OCI-LY7 (cell line): ENCODE data around the gene DUOXA1. TPM values are rescaled to one million over a fixed set of nuclear protein-coding genes. Genes with fewer than 3 reads are reported as not detected.

Experiments
- BruUV-seq: library from RNA; stranded (reverse); fragments of 400-500 nt; replicated peaks from 2 replicates; lab custom pipeline; 2021; lab: Mats Ljungman, UMichigan
- CTCF ChIA-PET: fragments of 300-600 bp; sonication (Branson Sonifier 250); formaldehyde crosslinking; loops from one replicate; lab custom pipeline; 2022; ENCODE audit warnings: antibody characterized with exemption; ENCODE audit not compliant: unreplicated experiment; lab: Charles Lee
- POLR2A ChIA-PET: fragments of 300-600 bp; sonication (Branson Sonifier 250); formaldehyde crosslinking; loops from one replicate; lab custom pipeline; 2022; ENCODE audit warnings: antibody characterized with exemption; lab: Charles Lee
- DNase-seq: peaks from one replicate; pipeline ENCODE4 v3.0.0-alpha.2; 2015; ENCODE audit warnings: low spot score
- H2AFZ ChIP-seq: fragments of 200-600 bp; sonication (generic), shearing (Covaris generic); 2 replicates; pipeline ENCODE4 v1.6.1; 2014; ENCODE audit warnings: mild to moderate bottlenecking, antibody characterized with exemption, low read length, moderate library complexity
- H3K27ac ChIP-seq: fragments of 200-600 bp; sonication (generic); 2 replicates; pipeline ENCODE4 v1.5.1; 2014; ENCODE audit warnings: mixed run types, low read depth, mild to moderate bottlenecking, moderate library complexity, low read length, inconsistent platforms; ENCODE audit not compliant: poor library complexity, severe bottlenecking
- H3K36me3 ChIP-seq: fragments of 200-600 bp; sonication (generic); 2 replicates; pipeline ENCODE4 v1.6.1; 2014; ENCODE audit warnings: mild to moderate bottlenecking, antibody characterized with exemption, low read length, moderate library complexity, mixed read lengths; ENCODE audit not compliant: insufficient read depth
- H3K4me1 ChIP-seq: fragments of 200-600 bp; sonication (generic); 2 replicates; pipeline ENCODE4 v1.5.1; 2014; ENCODE audit warnings: mild to moderate bottlenecking, low read length; ENCODE audit not compliant: insufficient read depth, poor library complexity, severe bottlenecking
- H3K4me2 ChIP-seq: fragments of 200-600 bp; sonication (generic); 2 replicates; pipeline ENCODE4 v1.6.1; 2014; ENCODE audit warnings: mild to moderate bottlenecking, low read length
- H3K4me3 ChIP-seq: fragments of 200-600 bp; sonication (generic); 2 replicates; pipeline ENCODE4 v1.5.1; 2014; ENCODE audit warnings: mild to moderate bottlenecking, low read depth, low read length; ENCODE audit not compliant: poor library complexity, severe bottlenecking
- H3K79me2 ChIP-seq: fragments of 200-600 bp; sonication (generic); 2 replicates; pipeline ENCODE4 v1.6.1; 2016; ENCODE audit warnings: low read depth, mild to moderate bottlenecking, low read length, moderate library complexity, mixed read lengths; ENCODE audit not compliant: insufficient read depth
- H3K9me2 ChIP-seq: fragments of 200-600 bp; sonication (generic); 2 replicates; pipeline ENCODE4 v1.6.1; 2016; ENCODE audit warnings: mild to moderate bottlenecking, low read length, mixed read lengths; ENCODE audit not compliant: insufficient read depth
- H3K9me3 ChIP-seq: fragments of 200-600 bp; sonication (generic); 2 replicates; pipeline ENCODE4 v1.6.1; 2014; ENCODE audit warnings: mild to moderate bottlenecking, mixed run types, low read length, mixed read lengths
- H4K20me1 ChIP-seq: fragments of 200-600 bp; sonication (generic); 2 replicates; pipeline ENCODE4 v1.6.1; 2014; ENCODE audit warnings: mild to moderate bottlenecking, antibody characterized with exemption, low read length, moderate library complexity, mixed read lengths; ENCODE audit not compliant: insufficient read depth
- EZH2phosphoT487 ChIP-seq: fragments of 200-600 bp; sonication (generic); IDR thresholded peaks from 2 replicates; pipeline ENCODE4 v1.6.1; 2018; ENCODE audit warnings: low read depth, borderline replicate concordance, mild to moderate bottlenecking, mixed run types, antibody characterized with exemption, low read length, moderate library complexity, mixed read lengths
- intact Hi-C: fragments of 100-400 bp; cut with micrococcal nuclease; formaldehyde crosslinking; loops from one replicate; pipeline ENCODE4 v1.10.0; 2022; ENCODE audit not compliant: unreplicated experiment
- total RNA-seq, 2 experiments: library from RNA; depleted of rRNA in 1 of 2; stranded (reverse); fragments of >200 nt in 1 of 2; shearing (Covaris generic) in 1 of 2; gene quantifications; 2 replicates each; pipeline ENCODE4 v1.2.3, GENCODE V29; 2014 to 2022
- TF ChIP-seq, protein P1 (sequence below): fragments of 200-600 bp; sonication (generic); conservative IDR thresholded peaks from 2 replicates; pipeline ENCODE4 v1.5.1; 2014; ENCODE audit warnings: mild to moderate bottlenecking, antibody characterized with exemption, low read length, moderate library complexity, mixed read lengths

The DUOXA1 gene
- total RNA-seq, 2 experiments from 2014 or later: not detected

DNA sequence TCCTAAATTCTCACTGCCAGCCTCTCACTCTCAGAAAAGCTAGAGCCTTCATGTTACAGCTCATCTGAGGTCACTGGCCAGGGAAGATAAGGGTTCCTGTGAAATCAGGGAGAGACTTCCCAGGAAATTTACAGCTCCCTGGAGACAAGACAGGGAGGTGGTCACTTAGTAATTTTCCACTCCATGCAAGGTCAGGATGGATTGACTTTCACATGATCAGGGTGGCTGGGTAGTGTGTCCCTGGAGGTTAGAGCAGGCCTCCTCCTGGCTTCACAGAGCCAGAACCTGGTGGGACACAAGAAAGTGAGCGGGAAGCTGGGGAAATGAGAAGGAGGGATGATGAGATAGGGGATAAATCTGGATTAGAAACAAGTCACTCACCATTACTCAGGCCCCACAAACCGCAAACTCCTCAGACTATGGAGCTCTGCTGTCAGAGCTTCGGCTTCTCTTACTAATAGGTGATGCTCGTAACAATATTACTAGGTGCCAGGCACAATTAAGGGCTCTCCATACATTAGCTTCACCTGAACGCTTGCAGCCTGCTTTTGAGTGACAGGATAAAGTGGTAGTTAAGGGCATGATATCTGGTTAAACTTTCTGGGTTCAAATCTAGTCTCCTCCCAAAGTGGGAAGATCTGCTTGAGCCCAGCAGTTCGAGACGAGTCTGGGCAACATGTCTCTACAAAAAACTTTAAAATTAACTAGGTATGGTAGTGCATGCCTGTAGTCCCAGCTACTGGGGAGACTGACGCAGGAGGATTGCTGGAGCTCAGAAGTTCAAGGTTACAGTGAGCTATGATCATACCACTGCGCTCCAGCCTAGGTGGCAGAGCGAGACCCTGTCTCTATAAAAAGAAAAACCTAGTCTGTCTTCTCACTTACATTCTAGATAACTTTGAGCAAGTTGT, 40.6 kb downstream of the DUOXA1 start:
- H3K27ac ChIP-seq: no peak overlapping the region
- intact Hi-C loops: no loop called here
- H2AFZ ChIP-seq: no peak overlapping the region
- no peak overlapping the region for H3K4me3 ChIP-seq
- CTCF ChIA-PET: interaction anchor here (0.6 kb wide), 1 partner anchor 355 kb away, joined by 3 read pairs; no protein-coding TSS in a partner anchor
- no TSS peak for BruUV-seq
- H3K36me3 ChIP-seq: no peaks in the 10 kb centered on the region
- no peaks in the 10 kb centered on the region for H4K20me1 ChIP-seq
- no peaks in the 10 kb centered on the region for H3K9me3 ChIP-seq
- no peaks in the 10 kb centered on the region for H3K9me2 ChIP-seq
- no peaks in the 10 kb centered on the region for H3K79me2 ChIP-seq
- H3K4me2 ChIP-seq: no peak overlapping the region
- no peak for TF ChIP-seq EZH2phosphoT487
- TF ChIP-seq, protein P1, sequence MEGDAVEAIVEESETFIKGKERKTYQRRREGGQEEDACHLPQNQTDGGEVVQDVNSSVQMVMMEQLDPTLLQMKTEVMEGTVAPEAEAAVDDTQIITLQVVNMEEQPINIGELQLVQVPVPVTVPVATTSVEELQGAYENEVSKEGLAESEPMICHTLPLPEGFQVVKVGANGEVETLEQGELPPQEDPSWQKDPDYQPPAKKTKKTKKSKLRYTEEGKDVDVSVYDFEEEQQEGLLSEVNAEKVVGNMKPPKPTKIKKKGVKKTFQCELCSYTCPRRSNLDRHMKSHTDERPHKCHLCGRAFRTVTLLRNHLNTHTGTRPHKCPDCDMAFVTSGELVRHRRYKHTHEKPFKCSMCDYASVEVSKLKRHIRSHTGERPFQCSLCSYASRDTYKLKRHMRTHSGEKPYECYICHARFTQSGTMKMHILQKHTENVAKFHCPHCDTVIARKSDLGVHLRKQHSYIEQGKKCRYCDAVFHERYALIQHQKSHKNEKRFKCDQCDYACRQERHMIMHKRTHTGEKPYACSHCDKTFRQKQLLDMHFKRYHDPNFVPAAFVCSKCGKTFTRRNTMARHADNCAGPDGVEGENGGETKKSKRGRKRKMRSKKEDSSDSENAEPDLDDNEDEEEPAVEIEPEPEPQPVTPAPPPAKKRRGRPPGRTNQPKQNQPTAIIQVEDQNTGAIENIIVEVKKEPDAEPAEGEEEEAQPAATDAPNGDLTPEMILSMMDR: no peak
- POLR2A ChIA-PET: interaction anchor here (0.6 kb wide), 1 partner anchor 241 kb away, joined by 3 read pairs; no protein-coding TSS in a partner anchor
- DNase-seq: no peak
- H3K4me1 ChIP-seq: no peaks in the 10 kb centered on the region

DNA sequence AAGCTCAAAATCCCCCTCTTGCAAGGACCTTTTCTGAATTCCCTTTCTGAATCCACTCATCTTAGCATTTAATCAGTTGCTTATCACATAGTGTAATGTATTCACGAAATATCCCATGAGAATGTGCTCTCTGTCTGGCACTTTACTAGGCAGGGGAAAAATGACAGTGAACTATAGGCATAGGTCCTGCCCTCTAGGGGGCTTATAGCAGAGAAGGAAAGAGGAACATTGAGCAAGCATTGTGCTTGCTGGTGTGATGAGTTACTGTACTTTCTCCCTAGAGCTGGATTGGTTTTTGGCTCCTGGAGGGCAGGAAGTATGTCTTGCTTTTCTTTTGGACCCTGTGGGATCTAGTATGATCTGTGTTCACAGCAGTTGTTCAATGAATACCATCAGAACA, 42.2 kb downstream of the DUOXA1 start:
- TF ChIP-seq, protein P1: peak; percentile 45
- no peak for TF ChIP-seq EZH2phosphoT487
- Histone ChIP-seq H2AFZ (no peak overlapping the region), H4K20me1 (no peaks in the 10 kb centered on the region), H3K27ac (no peak overlapping the region), H3K9me2 (no peaks in the 10 kb centered on the region), H3K4me1 (no peaks in the 10 kb centered on the region), H3K79me2 (no peaks in the 10 kb centered on the region), H3K36me3 (no peaks in the 10 kb centered on the region), H3K4me2 (no peak overlapping the region), H3K4me3 (no peak overlapping the region), H3K9me3 (no peaks in the 10 kb centered on the region)
- intact Hi-C loops: no loop called here
- POLR2A ChIA-PET: no interaction called here
- CTCF ChIA-PET: no interaction called here
- DNase-seq: peak; percentile 3
- no TSS peak for BruUV-seq

DNA sequence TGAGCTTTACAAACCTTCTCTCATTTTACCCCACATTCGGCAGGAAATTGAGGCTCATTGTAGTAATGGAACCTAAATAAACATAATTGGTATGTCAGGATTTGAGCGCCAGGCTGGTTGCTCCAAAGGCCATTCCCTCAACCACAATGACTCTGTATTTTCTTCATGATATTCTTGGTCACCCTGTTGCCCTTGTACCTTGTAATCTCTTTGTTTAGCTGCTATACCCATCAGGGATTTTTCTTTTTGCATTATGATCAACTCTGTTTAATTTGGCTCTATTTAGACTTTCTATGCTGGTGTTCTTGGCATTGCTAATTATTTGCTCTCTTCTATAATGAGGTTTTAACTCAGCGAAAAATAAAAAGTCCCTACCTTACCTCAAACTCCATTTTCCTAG, 45.5 kb downstream of the DUOXA1 start:
- POLR2A ChIA-PET: no interaction called here
- Histone ChIP-seq H3K79me2 (no peaks in the 10 kb centered on the region), H3K9me2 (no peaks in the 10 kb centered on the region)

More for the DNA sequence above, 45.5 kb downstream of the DUOXA1 start:
- no peak overlapping the region for H3K4me2 ChIP-seq
- no peak overlapping the region for H3K27ac ChIP-seq
- no peaks in the 10 kb centered on the region for H3K9me3 ChIP-seq
- H4K20me1 ChIP-seq: no peaks in the 10 kb centered on the region
- intact Hi-C loops: no loop called here
- H3K4me3 ChIP-seq: no peak overlapping the region
- H3K4me1 ChIP-seq: no peaks in the 10 kb centered on the region
- no TSS peak for BruUV-seq
- CTCF ChIA-PET: no interaction called here
- TF ChIP-seq, protein P1: no peak
- no peak for TF ChIP-seq EZH2phosphoT487
- H3K36me3 ChIP-seq: no peaks in the 10 kb centered on the region
- no peak for DNase-seq
- H2AFZ ChIP-seq: no peak overlapping the region
